Gastroesophageal sphincter (tissue), 4 donors: ENCODE data around the gene ATF7IP. TPM values are rescaled to one million over a fixed set of nuclear protein-coding genes. Genes with fewer than 3 reads are reported as not detected.
"Not testable (repeated sequence)": the region's sequence is repeated elsewhere in the genome, so short reads cannot be mapped to it uniquely, and the experiment has no call there.

ENCODE experiments used
- ATAC-seq: fragments of 150-250 bp; one replicate; pipeline ENCODE4 v1.9.1; 2016; ENCODE audit warnings: mild to moderate bottlenecking, moderate library complexity
- H3K27ac ChIP-seq, 4 donors: fragments of 200-600 bp; sonication (generic) in 3 of 4; 1 replicate in 3 of 4; 2 replicates in 1 of 4; pipeline ENCODE4 v1.5.1; 2016 to 2019
- H3K27me3 ChIP-seq: fragments of 200-600 bp; sonication (generic); one replicate; pipeline ENCODE4 v1.5.1; 2019
- H3K36me3 ChIP-seq, 2 donors: fragments of 200-600 bp; sonication (generic); one replicate each; pipeline ENCODE4 v1.5.1; 2019; ENCODE audit warnings: control low read depth in 1 of 2
- H3K4me1 ChIP-seq, 3 donors: fragments of 200-600 bp; sonication (generic); 1 replicate in 2 of 3; 2 replicates in 1 of 3; pipeline ENCODE4 v1.5.1; 2016 to 2019; ENCODE audit warnings: control low read depth in 2 of 3
- H3K4me3 ChIP-seq, 2 donors: fragments of 200-600 bp; sonication (generic); one replicate each; pipeline ENCODE4 v1.5.1; 2019; ENCODE audit warnings: mild to moderate bottlenecking in 1 of 2, moderate library complexity in 1 of 2
- H3K9me3 ChIP-seq, 3 donors: fragments of 200-600 bp; sonication (generic); one replicate each; pipeline ENCODE4 v1.5.1; 2017 to 2019; ENCODE audit warnings: control low read depth in 2 of 3
- EP300 ChIP-seq: sonication (generic); formaldehyde crosslinking; IDR thresholded peaks from one replicate; pipeline ENCODE4 v1.6.1; 2017; ENCODE audit warnings: antibody characterized with exemption, mild to moderate bottlenecking
- POLR2A ChIP-seq, 2 donors: fragments of 450-650 bp; IDR thresholded peaks; one replicate each; pipeline ENCODE4 v1.6.1; 2017; ENCODE audit warnings: antibody characterized with exemption in 2 of 2, mild to moderate bottlenecking in 2 of 2, moderate library complexity in 1 of 2
- POLR2AphosphoS5 ChIP-seq: sonication (generic); formaldehyde crosslinking; IDR thresholded peaks from one replicate; pipeline ENCODE4 v1.6.1; 2017; ENCODE audit warnings: antibody characterized with exemption
- WGBS, 2 donors: methylation state at CpG; one replicate each; pipeline ENCODE4 v1.1.5; 2018; ENCODE audit warnings: low coverage in 1 of 2; 5-methylcytosine and 5-hydroxymethylcytosine counted together
- total RNA-seq, 4 donors: library from RNA; depleted of rRNA; stranded (reverse); fragments of >200 nt; gene quantifications; one replicate each; pipeline ENCODE4 v1.1.0, GENCODE V29; 2016
- TF ChIP-seq, protein P1 (sequence below), 4 experiments: fragments of 200-600 bp in 2 of 4; fragments of 450-650 bp in 2 of 4; sonication (generic) in 1 of 4; IDR thresholded peaks; one replicate each; pipeline ENCODE4 v1.5.1; 2017 to 2019; ENCODE audit warnings: antibody characterized with exemption in 4 of 4, mild to moderate bottlenecking in 2 of 4, moderate library complexity in 2 of 4

The ATF7IP gene
- total RNA-seq, 4 donors from 2014 or later, result 32.0 to 71.8 (median 32.7) TPM

DNA sequence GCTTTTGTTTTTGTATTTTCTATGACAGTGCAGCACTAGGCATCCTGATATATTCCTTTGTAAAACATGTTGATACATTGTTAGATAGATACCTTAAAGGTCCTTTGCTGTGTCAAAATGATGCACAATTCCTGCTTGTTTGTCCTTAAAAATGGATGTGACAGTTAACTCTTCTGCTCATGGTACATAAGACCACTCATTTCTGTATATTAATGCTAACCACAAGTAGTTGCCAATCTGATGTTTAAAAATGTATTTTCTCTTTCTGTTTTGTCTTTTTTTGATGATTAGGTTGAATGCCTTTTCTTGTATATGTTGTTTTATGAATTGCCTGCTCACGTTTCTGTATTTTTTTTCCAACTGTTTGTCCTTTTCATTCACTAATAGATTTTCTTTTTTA, 35.1 kb downstream of the ATF7IP start:
- no peak for ATAC-seq
- TF ChIP-seq, protein P1, sequence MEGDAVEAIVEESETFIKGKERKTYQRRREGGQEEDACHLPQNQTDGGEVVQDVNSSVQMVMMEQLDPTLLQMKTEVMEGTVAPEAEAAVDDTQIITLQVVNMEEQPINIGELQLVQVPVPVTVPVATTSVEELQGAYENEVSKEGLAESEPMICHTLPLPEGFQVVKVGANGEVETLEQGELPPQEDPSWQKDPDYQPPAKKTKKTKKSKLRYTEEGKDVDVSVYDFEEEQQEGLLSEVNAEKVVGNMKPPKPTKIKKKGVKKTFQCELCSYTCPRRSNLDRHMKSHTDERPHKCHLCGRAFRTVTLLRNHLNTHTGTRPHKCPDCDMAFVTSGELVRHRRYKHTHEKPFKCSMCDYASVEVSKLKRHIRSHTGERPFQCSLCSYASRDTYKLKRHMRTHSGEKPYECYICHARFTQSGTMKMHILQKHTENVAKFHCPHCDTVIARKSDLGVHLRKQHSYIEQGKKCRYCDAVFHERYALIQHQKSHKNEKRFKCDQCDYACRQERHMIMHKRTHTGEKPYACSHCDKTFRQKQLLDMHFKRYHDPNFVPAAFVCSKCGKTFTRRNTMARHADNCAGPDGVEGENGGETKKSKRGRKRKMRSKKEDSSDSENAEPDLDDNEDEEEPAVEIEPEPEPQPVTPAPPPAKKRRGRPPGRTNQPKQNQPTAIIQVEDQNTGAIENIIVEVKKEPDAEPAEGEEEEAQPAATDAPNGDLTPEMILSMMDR (IDR thresholded peaks at IDR 0.05), result no peak
- TF ChIP-seq POLR2AphosphoS5, result no peak
- no peak for TF ChIP-seq POLR2A (IDR thresholded peaks at IDR 0.05)
- no peak for TF ChIP-seq EP300
- H3K9me3 ChIP-seq, result peaks cover 0 to 24% (median 0%) of the 10 kb centered on the region in 3 donors
- no peak overlapping the region for H3K27ac ChIP-seq
- no peak overlapping the region for H3K4me3 ChIP-seq
- WGBS, 2 donors, result 100% methylated on average over 1 of the region's 1 CpG
- H3K36me3 ChIP-seq, result no peaks in the 10 kb centered on the region
- no peaks in the 10 kb centered on the region for H3K27me3 ChIP-seq
- H3K4me1 ChIP-seq, result peaks cover 0 to 38% (median 14%) of the 10 kb centered on the region in 3 donors

GRCh38 chr12:14401267-14401666, 35.8 kb downstream of the ATF7IP start:
- not testable (repeated sequence) for ATAC-seq

GRCh38 chr12:14402697-14403096, 37.2 kb downstream of the ATF7IP start:
- Histone ChIP-seq H3K4me1 (peaks cover 0 to 34% (median 11%) of the 10 kb centered on the region in 3 donors), H3K9me3 (peaks cover 0 to 24% (median 0%) of the 10 kb centered on the region in 3 donors), H3K27me3 (no peaks in the 10 kb centered on the region), H3K4me3 (no peak overlapping the region), H3K27ac (peak overlapping the region in 3 of 4 donors; percentile 21 to 29 (median 26)), H3K36me3 (no peaks in the 10 kb centered on the region)
- no peak for ATAC-seq
- TF ChIP-seq, protein P1 (IDR thresholded peaks at IDR 0.05), result no peak
- TF ChIP-seq POLR2AphosphoS5 (no peak), EP300 (no peak), POLR2A (IDR thresholded peaks at IDR 0.05) (no peak)
- 79 to 86% methylated on average over 4 of the region's 4 CpGs for WGBS, 2 donors

More at GRCh38 chr12:14401267-14401666, 35.8 kb downstream of the ATF7IP start:
- not testable (repeated sequence) for H3K27ac ChIP-seq, H3K4me3 ChIP-seq, H3K36me3 ChIP-seq, H3K27me3 ChIP-seq
- 87% methylated on average over 6 of the region's 6 CpGs; no CpG with 5 or more reads in 1 of the 2 donors for WGBS, 2 donors
- Histone ChIP-seq H3K9me3 (peaks cover 0 to 24% (median 0%) of the 10 kb centered on the region in 3 donors), H3K4me1 (peaks cover 0 to 32% (median 11%) of the 10 kb centered on the region in 3 donors)

- ATAC-seq, result no peak
- 8 to 21% methylated on average over 1 of the region's 1 CpG for WGBS, 2 donors
- Histone ChIP-seq H3K27me3 (no peaks in the 10 kb centered on the region), H3K36me3 (no peaks in the 10 kb centered on the region), H3K4me3 (no peak overlapping the region), H3K4me1 (peaks cover 2 to 37% (median 11%) of the 10 kb centered on the region in 3 donors), H3K9me3 (peaks cover 0 to 24% (median 0%) of the 10 kb centered on the region in 3 donors), H3K27ac (peak overlapping the region in 3 of 4 donors; percentile 29 to 35 (median 34))
- TF ChIP-seq EP300 (no peak), POLR2A (IDR thresholded peaks at IDR 0.05) (no peak), POLR2AphosphoS5 (no peak)
- TF ChIP-seq, protein P1 (IDR thresholded peaks at IDR 0.05), result no peak
These were observed 37.8 kb downstream of the ATF7IP start for GRCh38 chr12:14403293-14403692.

GRCh38 chr12:14403711-14404196, 38.3 kb downstream of the ATF7IP start:
- Histone ChIP-seq H3K27me3 (no peaks in the 10 kb centered on the region), H3K4me3 (no peak overlapping the region), H3K36me3 (no peaks in the 10 kb centered on the region), H3K27ac (peak overlapping the region; percentile 5 to 35 (median 32)), H3K9me3 (peaks cover 0 to 22% (median 0%) of the 10 kb centered on the region in 3 donors), H3K4me1 (peaks cover 2 to 42% (median 14%) of the 10 kb centered on the region in 3 donors)
- ATAC-seq, result peak; percentile 46
- 0 to 6% methylated on average over 1 of the region's 1 CpG for WGBS, 2 donors
- TF ChIP-seq POLR2AphosphoS5 (no peak), EP300 (no peak)
- TF ChIP-seq, protein P1 (IDR thresholded peaks at IDR 0.05), result no peak

- peaks cover 2 to 53% (median 14%) of the 10 kb centered on the region in 3 donors for H3K4me1 ChIP-seq
- not testable (repeated sequence) for H3K9me3 ChIP-seq, H3K36me3 ChIP-seq, ATAC-seq, H3K4me3 ChIP-seq, H3K27me3 ChIP-seq, H3K27ac ChIP-seq
- 86 to 100% methylated on average over 1 of the region's 2 CpGs for WGBS, 2 donors
These were observed 39.9 kb downstream of the ATF7IP start for GRCh38 chr12:14405407-14405806.
